GM19099 (cell line): ENCODE results near the gene GDF10.

Experiments
- POLR2A ChIP-seq: IDR thresholded peaks from 3 replicates; pipeline ENCODE4 v1.6.1; 2011; ENCODE audit warnings: low read depth; ENCODE audit not compliant: insufficient read length; ENCODE audit errors: extremely low read depth

The GDF10 gene

DNA sequence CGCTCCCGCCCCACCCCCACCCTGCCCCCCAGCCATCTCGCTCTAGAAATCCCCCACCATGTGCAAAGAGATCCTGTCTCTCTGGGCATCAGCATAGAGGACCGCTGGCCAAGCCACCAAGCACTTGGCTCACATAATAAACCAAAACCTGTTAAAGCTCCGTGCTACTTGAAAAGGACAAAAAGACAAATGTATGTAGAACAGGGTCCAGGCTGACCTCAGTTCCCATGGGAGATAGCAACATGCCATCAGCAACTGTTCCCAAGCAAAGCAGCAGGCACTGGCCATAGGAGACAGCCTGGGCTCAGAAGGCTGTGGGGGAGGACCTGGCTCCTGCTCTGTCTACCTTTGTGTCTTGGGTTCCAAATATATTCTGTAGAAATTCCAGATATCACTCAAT, 38.4 kb upstream of the GDF10 start:
- TF ChIP-seq POLR2A = no peak

DNA sequence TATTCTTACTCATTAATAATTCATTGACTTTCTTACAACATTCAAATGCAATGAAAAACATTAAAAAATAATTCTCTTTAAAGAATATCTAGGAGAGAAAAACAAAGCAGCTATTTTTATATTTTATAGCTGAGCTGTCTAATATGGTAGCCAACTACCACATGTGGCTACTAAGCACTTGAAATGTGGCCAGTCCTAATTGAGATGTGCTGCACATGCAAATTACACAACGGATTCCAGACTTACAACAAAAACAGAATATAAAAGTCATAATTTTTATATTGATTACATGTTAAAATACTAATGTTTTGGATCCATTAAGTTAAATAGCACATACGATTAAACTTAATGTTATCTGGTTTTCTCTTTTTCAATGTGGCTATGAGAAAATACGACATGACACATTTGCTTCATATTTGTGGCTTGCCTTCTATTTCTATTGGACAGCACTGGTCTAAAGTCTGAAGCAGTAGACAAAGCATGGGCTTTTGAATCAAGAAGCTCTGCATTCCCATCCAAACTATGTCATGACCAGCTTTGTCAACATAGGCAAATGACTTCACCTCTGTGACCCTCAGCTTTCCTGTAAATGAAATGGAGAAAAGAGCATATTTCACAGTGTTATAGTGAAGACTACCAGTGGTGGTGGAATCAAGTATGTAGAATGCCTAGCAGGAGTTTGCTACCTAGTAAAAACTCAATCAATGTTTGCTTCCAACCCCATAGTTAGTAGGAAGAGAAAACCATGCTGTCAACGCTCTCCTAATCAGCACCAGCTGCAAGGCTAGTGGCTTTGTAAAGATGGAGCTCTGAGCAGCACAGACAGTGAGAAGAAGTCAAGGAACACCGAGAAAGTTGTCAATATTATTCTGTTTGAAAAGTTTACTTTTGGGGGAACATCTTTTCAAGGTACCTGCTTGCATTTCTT, 37.1 kb upstream of the GDF10 start:
- no peak for TF ChIP-seq POLR2A

- TF ChIP-seq POLR2A = no peak
These were observed 35.2 kb upstream of the GDF10 start for GRCh38 chr10:47264797-47265281.

- TF ChIP-seq POLR2A = no peak
These were observed 33.4 kb upstream of the GDF10 start for GRCh38 chr10:47266602-47267001.

GRCh38 chr10:47268696-47269095, 31.3 kb upstream of the GDF10 start:
- no peak for TF ChIP-seq POLR2A

DNA sequence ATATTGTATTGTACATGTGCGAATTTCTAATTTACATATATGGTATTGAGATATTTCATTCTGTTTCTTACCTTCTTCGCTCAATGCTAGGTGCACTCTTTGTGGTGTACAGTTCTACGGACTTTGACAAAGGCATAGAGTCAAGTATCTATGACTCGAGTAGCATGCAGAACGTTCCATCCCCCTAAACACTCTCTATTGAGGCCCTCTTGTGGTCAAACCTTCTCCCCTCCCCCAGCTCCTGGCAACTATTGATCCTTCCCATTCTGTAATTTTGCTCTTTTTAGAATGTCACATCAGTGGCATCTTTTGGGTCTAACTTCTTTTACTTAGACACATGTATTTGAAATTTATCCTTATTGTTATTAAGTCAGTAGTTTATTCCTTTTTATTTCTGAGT, 30.7 kb upstream of the GDF10 start:
- no peak for TF ChIP-seq POLR2A

- TF ChIP-seq POLR2A = no peak
These were observed 23.9 kb upstream of the GDF10 start for GRCh38 chr10:47276071-47276470.

GRCh38 chr10:47276576-47277351, 23.2 kb upstream of the GDF10 start:
- TF ChIP-seq POLR2A = no peak

- TF ChIP-seq POLR2A = no peak
These were observed 22.4 kb upstream of the GDF10 start for GRCh38 chr10:47277352-47278151.

DNA sequence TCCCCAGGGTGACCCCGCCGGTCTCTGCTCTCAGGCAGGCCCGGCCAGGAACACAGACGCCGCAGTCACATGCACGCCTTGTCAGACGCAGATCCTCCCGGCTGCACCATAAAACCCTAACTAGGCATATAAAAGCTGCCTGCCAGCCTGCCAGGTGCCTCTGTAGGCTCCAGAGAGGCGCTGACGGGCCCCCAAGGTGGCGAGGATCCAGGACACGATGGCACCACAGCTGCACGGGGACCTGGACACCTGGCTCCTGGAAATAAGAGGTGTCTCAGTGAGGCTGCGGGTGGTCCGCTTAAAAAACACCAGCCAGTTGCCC, 21.9 kb upstream of the GDF10 start:
- no peak for TF ChIP-seq POLR2A

DNA sequence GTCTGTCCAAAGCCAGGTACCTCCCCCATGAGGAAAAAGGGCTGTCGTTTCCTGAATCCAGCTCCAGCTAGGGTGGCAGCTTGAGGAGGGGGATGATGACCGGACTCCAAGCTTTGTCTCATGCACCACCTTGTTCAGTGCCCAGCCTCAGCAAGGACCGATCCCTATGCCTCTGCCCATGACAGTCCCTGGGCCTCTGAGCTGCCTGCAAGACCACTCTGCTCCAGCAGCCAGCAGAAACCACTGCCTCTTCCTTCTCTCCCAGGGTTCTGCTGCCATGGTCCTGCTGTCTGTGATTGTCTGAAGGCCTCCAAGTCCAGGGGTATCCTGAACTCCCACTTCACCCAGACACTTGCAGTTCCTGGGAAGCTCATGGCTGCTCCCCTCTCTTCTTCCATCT, 21.3 kb upstream of the GDF10 start:
- TF ChIP-seq POLR2A = no peak

DNA sequence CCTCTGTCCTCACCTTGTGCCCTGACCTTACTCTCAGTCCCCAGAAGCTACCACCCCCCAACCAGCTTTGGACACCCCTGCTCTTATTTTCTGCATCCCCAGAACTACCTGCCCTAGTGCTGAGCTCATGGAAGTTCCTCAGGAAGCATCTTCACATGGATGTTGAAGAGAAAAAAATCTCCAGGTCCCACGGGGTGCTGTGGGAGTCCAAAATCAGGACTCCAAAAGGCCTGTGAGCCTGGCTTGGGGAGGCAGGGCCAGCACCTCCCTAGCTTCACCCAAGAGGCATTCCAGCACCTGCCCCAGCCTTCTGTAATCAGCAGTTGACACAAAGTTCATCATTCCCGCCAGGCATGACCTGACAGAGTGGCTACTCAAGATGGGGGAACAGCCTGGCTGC, 20.7 kb upstream of the GDF10 start:
- TF ChIP-seq POLR2A = no peak

GRCh38 chr10:47282005-47282656, 17.9 kb upstream of the GDF10 start:
- TF ChIP-seq POLR2A = no peak

GRCh38 chr10:47282657-47283018, 17.4 kb upstream of the GDF10 start:
- no peak for TF ChIP-seq POLR2A
